ENCODE results near the gene GYPC. TPM values are rescaled to one million over a fixed set of nuclear protein-coding genes. Genes with fewer than 3 reads are reported as not detected.
"Not testable (repeated sequence)": the region's sequence is repeated elsewhere in the genome, so short reads cannot be mapped to it uniquely, and the experiment has no call there.

GYPC gene
- total RNA-seq, 4 donors from 2014 or later, result 170 to 220 (median 171) TPM

GRCh38 chr2:126707941-126708340 lies 52.0 kb downstream of the GYPC start:
- no peak for ATAC-seq (ENCODE audit: low FRiP score)
- no peak for TF ChIP-seq CTCF (IDR thresholded peaks at IDR 0.05)
- DNase-seq (ENCODE audit: low spot score), result no peak

GRCh38 chr2:126714191-126714965 lies 58.4 kb downstream of the GYPC start:
- DNase-seq (ENCODE audit: low spot score) (no peak), ATAC-seq (ENCODE audit: low FRiP score) (no peak)
- no peak for TF ChIP-seq CTCF (IDR thresholded peaks at IDR 0.05)

- TF ChIP-seq CTCF (IDR thresholded peaks at IDR 0.05), result no peak
- no peak for ATAC-seq (ENCODE audit: low FRiP score)
- DNase-seq (ENCODE audit: low spot score), result no peak
Measured at GRCh38 chr2:126715111-126715510, 59.2 kb downstream of the GYPC start.

GRCh38 chr2:126715576-126716406 lies 59.8 kb downstream of the GYPC start:
- no peak for TF ChIP-seq CTCF (IDR thresholded peaks at IDR 0.05)
- no peak for DNase-seq (ENCODE audit: low spot score)
- no peak for ATAC-seq (ENCODE audit: low FRiP score)

- not testable (repeated sequence) for DNase-seq (ENCODE audit: low spot score); ATAC-seq (ENCODE audit: low FRiP score)
Measured at GRCh38 chr2:126717277-126717676, 61.3 kb downstream of the GYPC start.

GRCh38 chr2:126717928-126718327 lies 62.0 kb downstream of the GYPC start:
- DNase-seq (ENCODE audit: low spot score), result no peak

More at GRCh38 chr2:126717928-126718327, 62.0 kb downstream of the GYPC start:
- no peak for ATAC-seq (ENCODE audit: low FRiP score)
- TF ChIP-seq CTCF (IDR thresholded peaks at IDR 0.05), result no peak
